ENCODE results near the gene FMN1. TPM values are rescaled to one million over a fixed set of nuclear protein-coding genes. Genes with fewer than 3 reads are reported as not detected.
A peak's percentile ranks its signal among the peaks of the same experiment; 100 is the strongest.

The FMN1 gene
- total and polyA plus RNA-seq, 2 of the 8 experiments (the other 6 are each of a cell fraction or from before 2014, with no cell fraction given), result 0.27 to 3.7 TPM

DNA sequence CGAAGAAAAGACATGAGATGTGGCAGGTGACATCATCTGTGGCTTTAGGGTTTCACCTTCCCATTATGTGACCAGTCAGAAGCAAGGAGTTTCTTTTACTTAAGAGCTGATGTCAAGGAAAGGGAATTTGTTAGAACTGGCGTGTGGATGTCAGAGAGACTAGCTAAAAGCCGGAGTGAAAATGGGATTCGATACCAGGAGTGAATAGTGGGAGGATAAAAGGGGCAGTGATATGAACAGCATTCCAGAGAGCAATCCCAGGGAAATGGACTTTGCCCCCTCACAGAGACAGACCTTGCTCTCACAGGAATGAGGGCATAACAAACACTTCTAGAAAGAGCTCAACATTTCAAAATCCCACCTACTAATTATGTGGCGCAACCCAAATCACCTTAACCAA is 5.9 kb upstream of the FMN1 start:
- FAIRE-seq (no peak), DNase-seq (ENCODE audit: low read depth in 1 of 2, low spot score in 2 of 2) (no peak)
- Histone ChIP-seq H3K4me1 (replicated peaks in 1 of 4; ENCODE audit: control insufficient read depth in 3 of 4, insufficient read depth in 4 of 4, low read length in 3 of 4) (peaks cover 0 to 5% (median 0%) of the 10 kb centered on the region in 4 experiments; a peak in 2 of 7 replicates), H2BK15ac (ENCODE audit: low read length) (no peak overlapping the region), H2BK5ac (ENCODE audit: low read depth, low read length) (no peak overlapping the region), H3K4ac (replicated peaks; ENCODE audit: insufficient read length, low read depth, low read length) (no peak overlapping the region), H3K79me2 (ENCODE audit: control insufficient read depth in 1 of 2, insufficient read depth in 2 of 2, low read length in 2 of 2) (no peaks in the 10 kb centered on the region), H3K4me3 (ENCODE audit: extremely low read depth in 1 of 4, insufficient read depth in 2 of 4, low read depth in 3 of 4, low read length in 4 of 4) (no peak overlapping the region), H2BK12ac (ENCODE audit: low read depth, low read length) (no peak overlapping the region), H2AFZ (ENCODE audit: low read length) (0 out of 2 replicates have a peak overlapping the region, but pooled peaks have one; percentile 45), H3K23me2 (ENCODE audit: low read depth, low read length) (no peaks in the 10 kb centered on the region), H3K27ac (ENCODE audit: low read depth, low read length) (no peak overlapping the region), H3K79me1 (ENCODE audit: low read depth, low read length) (no peaks in the 10 kb centered on the region), H3K9me3 (ENCODE audit: insufficient read depth in 2 of 2, low read depth in 1 of 2, low read length in 1 of 2) (no peaks in the 10 kb centered on the region), H4K20me1 (replicated peaks in 1 of 2; ENCODE audit: control insufficient read depth in 1 of 2, insufficient read depth in 2 of 2, low read length in 2 of 2) (no peaks in the 10 kb centered on the region), H4K5ac (ENCODE audit: insufficient read length, low read depth, low read length) (no peak overlapping the region), H3K36me3 (ENCODE audit: control insufficient read depth in 2 of 4, insufficient read depth in 4 of 4, low read length in 3 of 4) (no peaks in the 10 kb centered on the region), H3K18ac (ENCODE audit: extremely low read depth, low read length) (no peak overlapping the region), H3K14ac (ENCODE audit: insufficient read length) (no peak overlapping the region), H2AK5ac (ENCODE audit: low read depth, low read length) (no peak overlapping the region), H3K56ac (replicated peaks; ENCODE audit: insufficient read length, low read depth, low read length) (no peak overlapping the region), H3K9ac (replicated peaks in 1 of 4; ENCODE audit: extremely low read depth in 1 of 4, low read depth in 3 of 4, low read length in 3 of 4) (no peak overlapping the region), H3K23ac (ENCODE audit: insufficient read length) (no peak overlapping the region), H4K8ac (ENCODE audit: extremely low read depth, insufficient read depth, low read length) (no peak overlapping the region), H2BK20ac (ENCODE audit: low read length) (no peak overlapping the region), H2BK120ac (replicated peaks; ENCODE audit: low read depth, low read length) (no peak overlapping the region), H3K27me3 (replicated peaks in 1 of 4; ENCODE audit: control insufficient read depth in 3 of 4, extremely low read depth in 1 of 4, insufficient read depth in 3 of 4, low read length in 3 of 4) (no peaks in the 10 kb centered on the region), H3K4me2 (ENCODE audit: insufficient read depth in 1 of 2, low read depth in 2 of 2, low read length in 2 of 2) (no peak overlapping the region; a peak in 1 of 4 replicates), H4K91ac (replicated peaks; ENCODE audit: insufficient read length, low read length) (no peak overlapping the region)
- POLR2A ChIA-PET (ENCODE audit: partially characterized antibody), result no interaction called here
- CTCF ChIA-PET (ENCODE audit: partially characterized antibody), result interaction anchor here (1.0 to 2.6 kb wide), 8 partner anchors 9 to 114 kb away, joined by 3 to 14 read pairs (median 5); no protein-coding TSS in a partner anchor
- WGBS, 2 experiments (ENCODE audit: extremely low coverage in 1 of 2, insufficient coverage in 1 of 2, insufficient read length in 1 of 2, insufficient replicate concordance in 2 of 2, low coverage in 1 of 2, low lambda C conversion rate in 2 of 2, missing lambda C conversion rate in 1 of 2), result 88% methylated on average over 5 of the region's 5 CpGs; no CpG with 5 or more reads in 1 of the 2 experiments
- TF ChIP-seq POLR2AphosphoS5 (IDR thresholded peaks at IDR 0.05; ENCODE audit: low read depth, low read length) (no peak), SP2 (IDR thresholded peaks at IDR 0.05; ENCODE audit: low read length) (no peak), TCF12 (IDR thresholded peaks at IDR 0.05; ENCODE audit: low read depth, low read length) (no peak), POLR2A (IDR thresholded peaks at IDR 0.05; ENCODE audit: control extremely low read depth in 1 of 2, low read depth in 2 of 2, low read length in 2 of 2) (no peak), CHD2 (IDR thresholded peaks at IDR 0.05; ENCODE audit: low read length) (no peak), SUZ12 (IDR thresholded peaks at IDR 0.05; ENCODE audit: low read length) (no peak), GTF2F1 (IDR thresholded peaks at IDR 0.05; ENCODE audit: borderline replicate concordance, low read depth, low read length) (no peak), KDM4A (IDR thresholded peaks at IDR 0.05; ENCODE audit: low read depth, low read length, severe bottlenecking) (no peak), SP1 (IDR thresholded peaks at IDR 0.05; ENCODE audit: low read depth, low read length) (no peak), EP300 (IDR thresholded peaks at IDR 0.05; ENCODE audit: borderline replicate concordance in 1 of 2, low read depth in 2 of 2, low read length in 2 of 2) (no peak), NRF1 (IDR thresholded peaks at IDR 0.05; ENCODE audit: low read depth, low read length) (no peak), TAF1 (IDR thresholded peaks at IDR 0.05; ENCODE audit: low read depth, low read length) (no peak)
- TF ChIP-seq, protein P1, sequence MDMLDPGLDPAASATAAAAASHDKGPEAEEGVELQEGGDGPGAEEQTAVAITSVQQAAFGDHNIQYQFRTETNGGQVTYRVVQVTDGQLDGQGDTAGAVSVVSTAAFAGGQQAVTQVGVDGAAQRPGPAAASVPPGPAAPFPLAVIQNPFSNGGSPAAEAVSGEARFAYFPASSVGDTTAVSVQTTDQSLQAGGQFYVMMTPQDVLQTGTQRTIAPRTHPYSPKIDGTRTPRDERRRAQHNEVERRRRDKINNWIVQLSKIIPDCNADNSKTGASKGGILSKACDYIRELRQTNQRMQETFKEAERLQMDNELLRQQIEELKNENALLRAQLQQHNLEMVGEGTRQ (IDR thresholded peaks at IDR 0.05; ENCODE audit: low read length), result no peak
- TF ChIP-seq, protein P2, sequence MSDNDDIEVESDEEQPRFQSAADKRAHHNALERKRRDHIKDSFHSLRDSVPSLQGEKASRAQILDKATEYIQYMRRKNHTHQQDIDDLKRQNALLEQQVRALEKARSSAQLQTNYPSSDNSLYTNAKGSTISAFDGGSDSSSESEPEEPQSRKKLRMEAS (IDR thresholded peaks at IDR 0.05), result no peak
